Epithelial cell of esophagus (primary cell): ENCODE measurements around the gene GJB2.

ENCODE experiments used
- DNase-seq: peaks from one replicate; pipeline ENCODE4 v3.0.0; 2010; ENCODE audit warnings: low read depth
- H3K4me3 ChIP-seq: 2 replicates; pipeline ENCODE4 v1.5.1; 2011; ENCODE audit warnings: mild to moderate bottlenecking, low read length, control low read depth
- CTCF ChIP-seq: IDR thresholded peaks from 2 replicates; pipeline ENCODE4 v1.5.1; 2011; ENCODE audit warnings: low read depth, mild to moderate bottlenecking, low read length, control low read depth, inconsistent platforms; ENCODE audit not compliant: insufficient read depth; ENCODE audit errors: missing control alignments

The GJB2 gene

DNA sequence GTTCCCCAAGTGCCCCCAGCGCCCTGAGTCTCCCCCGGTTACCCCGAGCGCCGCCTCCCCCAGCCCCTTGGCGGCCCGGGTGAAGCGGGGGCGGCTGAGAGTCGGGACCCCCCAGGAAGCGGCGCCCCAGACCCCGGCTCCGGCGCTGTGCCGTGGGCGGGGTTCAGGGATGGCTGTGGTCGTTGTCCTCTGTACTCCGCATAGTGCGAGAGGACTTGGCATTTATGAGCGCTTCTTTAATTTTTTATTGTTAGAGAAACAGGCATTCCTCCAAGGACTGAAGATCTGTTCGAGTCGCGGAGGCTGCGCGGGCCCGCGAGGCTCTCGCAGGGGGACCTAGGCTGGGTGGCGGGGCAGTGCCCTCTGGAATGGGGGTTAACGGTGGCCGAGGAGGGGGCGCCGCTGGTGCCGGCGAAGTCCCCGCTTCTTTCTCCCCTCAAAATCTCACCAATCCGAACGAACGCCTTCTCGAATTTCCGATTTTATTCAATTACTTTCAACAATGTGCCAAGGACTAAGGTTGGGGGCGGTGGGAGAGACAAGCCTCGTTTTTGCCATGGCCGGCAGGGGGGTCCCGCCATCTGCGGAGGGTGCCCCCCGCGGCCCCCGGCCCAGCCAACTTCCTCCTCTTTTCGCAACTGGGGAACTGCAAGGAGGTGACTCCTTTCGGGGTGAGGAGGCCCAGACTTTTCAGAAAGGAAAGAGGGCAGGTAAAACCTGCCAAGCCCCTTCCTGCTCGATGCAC is 596 bp upstream of the GJB2 start:
- H3K4me3 ChIP-seq: peak overlapping the region; percentile 80
- no peak for DNase-seq
- TF ChIP-seq CTCF: no peak

GRCh38 chr13:20192158-20192835 is 441 bp downstream of the GJB2 start:
- TF ChIP-seq CTCF: no peak
- peak overlapping the region; percentile 80 for H3K4me3 ChIP-seq
- peak; percentile 42 for DNase-seq

GRCh38 chr13:20191311-20192157 is 1.2 kb downstream of the GJB2 start:
- peak overlapping the region; percentile 80 for H3K4me3 ChIP-seq
- TF ChIP-seq CTCF: no peak
- no peak for DNase-seq

DNA sequence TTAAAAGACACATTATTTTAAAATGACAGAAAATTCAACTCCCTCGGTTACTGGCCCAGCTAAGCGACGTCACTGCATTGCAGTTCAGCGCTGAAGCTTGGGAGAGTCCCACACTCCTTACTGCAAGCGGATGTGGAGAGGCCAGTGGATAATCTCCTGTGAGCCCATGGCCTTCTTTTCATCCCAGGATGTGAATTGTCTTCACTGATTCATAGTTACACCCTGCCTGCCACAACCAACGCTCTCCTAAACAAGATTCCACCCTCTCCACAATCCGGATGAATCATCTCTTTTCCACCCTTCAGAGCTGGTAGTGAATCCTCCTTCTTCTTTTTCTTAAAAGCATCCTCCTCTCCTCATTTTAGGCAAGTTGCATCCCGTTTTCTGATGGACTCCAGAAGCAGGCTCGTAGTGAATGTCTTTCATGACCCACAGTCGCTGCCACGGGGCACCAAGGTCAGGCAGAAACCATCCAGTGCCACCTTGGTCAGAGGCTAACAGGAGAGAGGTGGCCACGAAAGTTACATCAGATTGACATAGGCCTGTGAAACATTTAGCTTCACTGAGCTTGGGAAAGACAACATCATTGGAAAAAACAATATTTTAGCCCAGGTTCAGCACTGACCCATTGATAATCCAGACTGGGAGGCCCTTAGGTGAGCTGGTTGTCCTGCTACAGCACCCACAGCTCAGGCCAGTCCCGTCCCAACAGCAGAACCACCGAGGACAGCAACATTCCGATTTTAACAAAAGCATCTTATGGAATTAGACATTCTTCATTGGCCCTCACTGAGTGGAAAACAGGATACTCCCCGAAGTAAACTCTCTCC is 2.0 kb downstream of the GJB2 start:
- H3K4me3 ChIP-seq: peak overlapping the region; percentile 80
- no peak for TF ChIP-seq CTCF
- peak; percentile 81 for DNase-seq

GRCh38 chr13:20190076-20190475 is 2.7 kb downstream of the GJB2 start:
- peak overlapping the region; percentile 80 for H3K4me3 ChIP-seq
- TF ChIP-seq CTCF: no peak
- no peak for DNase-seq
